NOMO-1 treated with dmso at 0.1 percent for 144 hours (cell line): ENCODE data around the gene CHST3.
A peak's percentile ranks its signal among the peaks of the same experiment; 100 is the strongest.

Experiments
- DNase-seq: peaks from one replicate; lab custom pipeline; 2025; ENCODE audit not compliant: unreplicated experiment; lab: John Stamatoyannopoulos, UW

CHST3 gene

GRCh38 chr10:72009425-72010081 lies 45.4 kb downstream of the CHST3 start:
- DNase-seq = no peak

GRCh38 chr10:72010234-72010973 lies 46.2 kb downstream of the CHST3 start:
- no peak for DNase-seq

- DNase-seq = no peak
Observed at GRCh38 chr10:72011016-72011415, 46.8 kb downstream of the CHST3 start.

GRCh38 chr10:72011468-72011867 lies 47.3 kb downstream of the CHST3 start:
- no peak for DNase-seq

GRCh38 chr10:72011976-72012512 lies 47.8 kb downstream of the CHST3 start:
- no peak for DNase-seq

- no peak for DNase-seq
Observed at GRCh38 chr10:72012796-72013195, 48.6 kb downstream of the CHST3 start.

GRCh38 chr10:72013202-72013945 lies 49.2 kb downstream of the CHST3 start:
- no peak for DNase-seq

- no peak for DNase-seq
Observed at GRCh38 chr10:72014197-72014596, 50.0 kb downstream of the CHST3 start.

GRCh38 chr10:72014785-72015480 lies 50.7 kb downstream of the CHST3 start:
- DNase-seq = no peak

- no peak for DNase-seq
Observed at GRCh38 chr10:72015841-72016240, 51.6 kb downstream of the CHST3 start.

- DNase-seq = no peak
Observed at GRCh38 chr10:72016608-72017300, 52.6 kb downstream of the CHST3 start.

GRCh38 chr10:72019085-72019876 lies 55.1 kb downstream of the CHST3 start:
- DNase-seq = no peak

GRCh38 chr10:72020914-72021809 lies 57.0 kb downstream of the CHST3 start:
- DNase-seq = peak; percentile 34

- no peak for DNase-seq
Observed at GRCh38 chr10:72022228-72022627, 58.0 kb downstream of the CHST3 start.

- DNase-seq = no peak
Observed at GRCh38 chr10:72024596-72024995, 60.4 kb downstream of the CHST3 start.

- DNase-seq = no peak
Observed at GRCh38 chr10:72025400-72025799, 61.2 kb downstream of the CHST3 start.

GRCh38 chr10:72025832-72026231 lies 61.6 kb downstream of the CHST3 start:
- DNase-seq = no peak

- no peak for DNase-seq
Observed at GRCh38 chr10:72026278-72027111, 62.3 kb downstream of the CHST3 start.
